Endothelial cell of umbilical vein (primary cell): Measurements from ENCODE around the gene PAOX. TPM values are rescaled to one million over a fixed set of nuclear protein-coding genes. Genes with fewer than 3 reads are reported as not detected.
"Not testable (repeated sequence)": the region's sequence is repeated elsewhere in the genome, so short reads cannot be mapped to it uniquely, and the experiment has no call there.

Experiments
- BruUV-seq: library from RNA; stranded (reverse); fragments of 400-500 nt; replicated peaks from 2 replicates; lab custom pipeline; 2021; lab: Mats Ljungman, UMichigan
- CTCF ChIA-PET: fragments of 300-600, 350-600 bp; sonication (Branson Sonifier 250); formaldehyde crosslinking; loops from one replicate; lab custom pipeline; 2021; ENCODE audit warnings: antibody characterized with exemption, inconsistent platforms; lab: Charles Lee
- POLR2A ChIA-PET: fragments of 300-600, 350-600 bp; sonication (Branson Sonifier 250); formaldehyde crosslinking; loops from one replicate; lab custom pipeline; 2021; ENCODE audit warnings: antibody characterized with exemption, inconsistent platforms; lab: Charles Lee
- DNase-seq: peaks from one replicate; pipeline ENCODE4 v3.0.0-alpha.2; 2011; ENCODE audit warnings: low read depth, low spot score
- FAIRE-seq: peaks from 2 replicates; lab custom pipeline; 2011; peaks lifted over from hg19 to GRCh38; lab: Jason Lieb, UNC
- H2AFZ ChIP-seq: 2 replicates; pipeline ENCODE4 v1.6.0; 2012; ENCODE audit warnings: low read depth, low read length, control low read depth, inconsistent platforms
- H3K27ac ChIP-seq: 2 replicates; pipeline ENCODE4 v1.5.1; 2011; ENCODE audit warnings: low read depth, mild to moderate bottlenecking, control low read depth, low read length, moderate library complexity; ENCODE audit not compliant: insufficient read depth
- H3K27me3 ChIP-seq, 2 experiments: 2 replicates each; pipeline versions ENCODE4 v1.6.0 to v1.6.1; 2011; ENCODE audit warnings: low read length in 2 of 2, mixed read lengths in 1 of 2; ENCODE audit not compliant: control insufficient read depth in 2 of 2, insufficient read depth in 2 of 2
- H3K36me3 ChIP-seq, 2 experiments: 2 replicates in 1 of 2; 3 replicates in 1 of 2; pipeline ENCODE4 v1.5.1; 2011; ENCODE audit warnings: low read length in 2 of 2, mild to moderate bottlenecking in 1 of 2, moderate library complexity in 1 of 2; ENCODE audit not compliant: control insufficient read depth in 2 of 2, insufficient read depth in 2 of 2; ENCODE audit errors: extremely low read depth in 1 of 2
- H3K4me1 ChIP-seq: 3 replicates; pipeline ENCODE4 v1.5.1; 2011; ENCODE audit warnings: mild to moderate bottlenecking, low read length; ENCODE audit not compliant: control insufficient read depth, insufficient read depth; ENCODE audit errors: extremely low read depth
- H3K4me2 ChIP-seq: 2 replicates; pipeline ENCODE4 v1.6.1; 2011; ENCODE audit warnings: low read length, control low read depth, mixed read lengths; ENCODE audit not compliant: insufficient read depth
- H3K4me3 ChIP-seq, 3 experiments: fragments of 200-600 bp in 1 of 3; sonication (generic), shearing (Covaris generic) in 1 of 3; replicated peaks in 1 of 3; 2 replicates each; pipeline ENCODE4 v1.5.1; 2011 to 2016; ENCODE audit warnings: control low read depth in 3 of 3, low read length in 3 of 3, mild to moderate bottlenecking in 2 of 3, inconsistent platforms in 1 of 3, low read depth in 1 of 3, moderate library complexity in 1 of 3; ENCODE audit not compliant: insufficient read depth in 1 of 3
- H3K79me2 ChIP-seq: 2 replicates; pipeline ENCODE4 v1.6.0; 2012; ENCODE audit warnings: low read length, inconsistent platforms; ENCODE audit not compliant: control insufficient read depth, insufficient read depth
- H3K9ac ChIP-seq: replicated peaks from 2 replicates; pipeline ENCODE3; 2011; ENCODE audit warnings: low read length, control low read depth; ENCODE audit not compliant: insufficient read depth; ENCODE audit errors: extremely low read depth
- H3K9me1 ChIP-seq: replicated peaks from 3 replicates; pipeline ENCODE4 v1.6.0; 2011; ENCODE audit warnings: mild to moderate bottlenecking, low read length; ENCODE audit not compliant: control insufficient read depth, insufficient read depth; ENCODE audit errors: extremely low read depth
- H3K9me3 ChIP-seq: replicated peaks from 2 replicates; pipeline ENCODE4 v1.5.1; 2012; ENCODE audit warnings: low read length, inconsistent platforms; ENCODE audit not compliant: control insufficient read depth, insufficient read depth
- H4K20me1 ChIP-seq: replicated peaks from 2 replicates; pipeline ENCODE3; 2011; ENCODE audit warnings: mild to moderate bottlenecking, low read length; ENCODE audit not compliant: control insufficient read depth, insufficient read depth; ENCODE audit errors: extremely low read depth
- EZH2 ChIP-seq: IDR thresholded peaks from 2 replicates; pipeline ENCODE4 v1.6.1; 2012; ENCODE audit warnings: borderline replicate concordance, low read depth, mild to moderate bottlenecking, moderate library complexity, low read length, inconsistent platforms; ENCODE audit not compliant: severe bottlenecking
- MYC ChIP-seq: IDR thresholded peaks from one replicate; pipeline ENCODE4 v1.6.1; 2011; ENCODE audit warnings: mild to moderate bottlenecking, low read depth, low read length
- POLR2AphosphoS5 ChIP-seq: IDR thresholded peaks from 2 replicates; pipeline ENCODE4 v1.6.1; 2012; ENCODE audit warnings: low read depth, mild to moderate bottlenecking, control low read depth, low read length, moderate library complexity; ENCODE audit not compliant: insufficient read depth
- dilution Hi-C: fragments of 300-500 bp; cut with MboI; formaldehyde crosslinking; loops from one replicate; pipeline ENCODE4 v1.15.0; 2019; ENCODE audit warnings: low sequenced_read_pairs; ENCODE audit not compliant: extremely low pct_ligation_motif_present
- intact Hi-C: fragments of 100-400 bp; cut with micrococcal nuclease; formaldehyde crosslinking; loops from one replicate; pipeline ENCODE4 v1.10.0; 2022
- polyA plus RNA-seq, 4 experiments: library from polyadenylated mRNA; depleted of rRNA in 3 of 4; stranded (reverse) in 3 of 4; unstranded in 1 of 4; fragments of >200 nt; gene quantifications; 2 replicates each; pipeline versions ENCODE4 v1.2.1 to v1.2.3, GENCODE V29; 2011 to 2012; ENCODE audit warnings: missing spikeins in 1 of 4
- total RNA-seq: library from RNA; stranded (reverse); gene quantifications from 2 replicates; pipeline ENCODE4 v1.2.3, GENCODE V29; 2021
- TF ChIP-seq, protein P1 (sequence below), 2 donors: IDR thresholded peaks; 1 replicate in 1 of 2; 2 replicates in 1 of 2; pipeline ENCODE4 v1.5.1; 2011; ENCODE audit warnings: low read length in 2 of 2, mild to moderate bottlenecking in 2 of 2, moderate library complexity in 2 of 2, control low read depth in 1 of 2, inconsistent platforms in 1 of 2, low read depth in 1 of 2; ENCODE audit not compliant: insufficient read depth in 1 of 2; ENCODE audit errors: extremely low read depth in 1 of 2

The PAOX gene
- total and polyA plus RNA-seq, 2 donors (not counting 3 experiments of a cell fraction or from before 2014, with no cell fraction given), result 2.6 to 3.8 TPM

DNA sequence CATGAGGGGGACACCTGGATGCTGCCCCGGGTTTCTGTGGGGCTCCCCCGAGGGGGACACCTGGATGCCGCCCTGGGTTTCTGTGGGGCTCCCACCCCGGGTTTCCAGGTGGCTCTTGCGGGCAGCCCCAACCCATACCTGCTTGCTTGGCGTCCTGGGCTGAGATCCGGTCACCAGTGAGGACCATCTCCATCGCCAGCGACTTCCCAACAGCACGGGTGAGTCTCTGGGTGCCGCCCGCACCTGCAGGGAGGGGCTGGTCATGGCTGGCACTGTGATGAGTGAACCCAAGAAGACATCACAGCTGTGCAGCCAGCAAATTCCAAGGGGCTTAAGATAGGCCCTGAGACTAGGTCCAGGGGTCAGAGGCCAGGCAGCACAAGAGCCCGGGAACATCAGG, 12.3 kb upstream of the PAOX start:
- dilution Hi-C loops (no loop called here), intact Hi-C loops (no loop called here)
- Histone ChIP-seq H3K9me1 (no peaks in the 10 kb centered on the region), H4K20me1 (no peaks in the 10 kb centered on the region), H3K4me3 (no peak overlapping the region), H3K27me3 (no peaks in the 10 kb centered on the region), H3K4me1 (no peaks in the 10 kb centered on the region), H3K9me3 (no peaks in the 10 kb centered on the region), H3K9ac (no peak overlapping the region), H3K27ac (no peak overlapping the region), H2AFZ (no peak overlapping the region), H3K4me2 (no peak overlapping the region), H3K79me2 (no peaks in the 10 kb centered on the region), H3K36me3 (peaks cover 2 to 47% of the 10 kb centered on the region in 2 experiments)
- no TSS peak for BruUV-seq
- ChIA-PET CTCF (no interaction called here), POLR2A (no interaction called here)
- FAIRE-seq (no peak), DNase-seq (no peak)
- TF ChIP-seq EZH2 (no peak), POLR2AphosphoS5 (no peak), MYC (no peak)
- TF ChIP-seq, protein P1, sequence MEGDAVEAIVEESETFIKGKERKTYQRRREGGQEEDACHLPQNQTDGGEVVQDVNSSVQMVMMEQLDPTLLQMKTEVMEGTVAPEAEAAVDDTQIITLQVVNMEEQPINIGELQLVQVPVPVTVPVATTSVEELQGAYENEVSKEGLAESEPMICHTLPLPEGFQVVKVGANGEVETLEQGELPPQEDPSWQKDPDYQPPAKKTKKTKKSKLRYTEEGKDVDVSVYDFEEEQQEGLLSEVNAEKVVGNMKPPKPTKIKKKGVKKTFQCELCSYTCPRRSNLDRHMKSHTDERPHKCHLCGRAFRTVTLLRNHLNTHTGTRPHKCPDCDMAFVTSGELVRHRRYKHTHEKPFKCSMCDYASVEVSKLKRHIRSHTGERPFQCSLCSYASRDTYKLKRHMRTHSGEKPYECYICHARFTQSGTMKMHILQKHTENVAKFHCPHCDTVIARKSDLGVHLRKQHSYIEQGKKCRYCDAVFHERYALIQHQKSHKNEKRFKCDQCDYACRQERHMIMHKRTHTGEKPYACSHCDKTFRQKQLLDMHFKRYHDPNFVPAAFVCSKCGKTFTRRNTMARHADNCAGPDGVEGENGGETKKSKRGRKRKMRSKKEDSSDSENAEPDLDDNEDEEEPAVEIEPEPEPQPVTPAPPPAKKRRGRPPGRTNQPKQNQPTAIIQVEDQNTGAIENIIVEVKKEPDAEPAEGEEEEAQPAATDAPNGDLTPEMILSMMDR (IDR thresholded peaks at IDR 0.05; ENCODE audit: extremely low read depth in 1 of 2, insufficient read depth in 1 of 2, low read depth in 1 of 2, low read length in 2 of 2), result no peak

DNA sequence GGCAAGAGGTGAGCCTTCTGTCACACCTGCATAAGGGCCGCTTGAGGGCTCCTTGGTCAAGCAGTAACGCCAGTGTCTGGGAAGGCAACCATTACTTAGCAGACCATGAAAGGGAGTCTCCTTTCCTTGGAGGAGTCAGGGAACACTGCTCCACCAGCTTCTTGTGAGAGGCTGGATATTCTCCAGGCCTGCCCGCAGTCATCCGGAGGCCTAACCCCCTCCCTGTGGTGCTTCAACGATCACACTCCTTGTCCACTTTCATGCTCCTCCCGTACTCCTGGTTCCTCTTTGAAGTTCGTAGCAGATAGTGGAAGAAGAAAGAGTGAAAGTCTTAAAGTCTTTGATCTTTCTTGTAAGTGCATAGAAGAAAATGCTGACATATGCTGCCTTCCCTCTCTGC, 11.6 kb upstream of the PAOX start:
- dilution Hi-C loops, POLR2A ChIA-PET: not testable (repeated sequence)
- peaks cover 2 to 47% of the 10 kb centered on the region in 2 experiments for H3K36me3 ChIP-seq

More for the DNA sequence above, 11.6 kb upstream of the PAOX start:
- H4K20me1 ChIP-seq, H3K4me2 ChIP-seq, H3K9ac ChIP-seq, H3K4me1 ChIP-seq, H3K79me2 ChIP-seq, H3K9me3 ChIP-seq, H3K27me3 ChIP-seq, H2AFZ ChIP-seq, H3K4me3 ChIP-seq, CTCF ChIA-PET, intact Hi-C loops, FAIRE-seq, DNase-seq, BruUV-seq, H3K9me1 ChIP-seq, H3K27ac ChIP-seq: not testable (repeated sequence)
